OCI-LY3 (cell line): ENCODE results near the gene LYPLA2.

Experiments used
- EZH2phosphoT487 ChIP-seq: fragments of 200-600 bp; shearing (Covaris generic); IDR thresholded peaks from 2 replicates; pipeline ENCODE4 v1.6.1; 2018; ENCODE audit warnings: antibody characterized with exemption, mixed run types, low read depth
- TF ChIP-seq, protein P1 (sequence below): fragments of 200-600, 300-600 bp; sonication (generic); IDR thresholded peaks from 2 replicates; pipeline ENCODE4 v1.5.1; 2014; ENCODE audit warnings: antibody characterized with exemption, low read length, low read depth

DNA sequence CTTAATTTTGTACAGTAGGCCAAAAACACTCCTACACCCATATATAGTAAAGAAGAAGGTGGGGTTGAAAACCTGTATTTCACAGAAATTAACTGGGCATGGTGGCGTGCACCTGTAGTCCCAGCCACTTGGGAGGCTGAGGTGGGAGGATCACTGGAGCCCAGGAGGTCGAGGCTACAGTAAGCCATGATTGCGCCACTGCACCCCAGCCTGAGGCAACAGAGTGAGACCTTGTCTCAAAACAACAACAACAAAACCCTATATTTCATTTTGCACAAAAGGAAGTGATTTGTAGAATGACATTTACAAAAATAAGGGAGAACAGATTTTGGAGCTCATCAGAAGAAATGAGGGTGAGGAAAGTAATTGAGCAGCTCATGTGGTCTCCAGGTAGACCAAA, 2.2 kb upstream of the LYPLA2 start:
- TF ChIP-seq, protein P1, sequence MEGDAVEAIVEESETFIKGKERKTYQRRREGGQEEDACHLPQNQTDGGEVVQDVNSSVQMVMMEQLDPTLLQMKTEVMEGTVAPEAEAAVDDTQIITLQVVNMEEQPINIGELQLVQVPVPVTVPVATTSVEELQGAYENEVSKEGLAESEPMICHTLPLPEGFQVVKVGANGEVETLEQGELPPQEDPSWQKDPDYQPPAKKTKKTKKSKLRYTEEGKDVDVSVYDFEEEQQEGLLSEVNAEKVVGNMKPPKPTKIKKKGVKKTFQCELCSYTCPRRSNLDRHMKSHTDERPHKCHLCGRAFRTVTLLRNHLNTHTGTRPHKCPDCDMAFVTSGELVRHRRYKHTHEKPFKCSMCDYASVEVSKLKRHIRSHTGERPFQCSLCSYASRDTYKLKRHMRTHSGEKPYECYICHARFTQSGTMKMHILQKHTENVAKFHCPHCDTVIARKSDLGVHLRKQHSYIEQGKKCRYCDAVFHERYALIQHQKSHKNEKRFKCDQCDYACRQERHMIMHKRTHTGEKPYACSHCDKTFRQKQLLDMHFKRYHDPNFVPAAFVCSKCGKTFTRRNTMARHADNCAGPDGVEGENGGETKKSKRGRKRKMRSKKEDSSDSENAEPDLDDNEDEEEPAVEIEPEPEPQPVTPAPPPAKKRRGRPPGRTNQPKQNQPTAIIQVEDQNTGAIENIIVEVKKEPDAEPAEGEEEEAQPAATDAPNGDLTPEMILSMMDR: no peak
- no peak for TF ChIP-seq EZH2phosphoT487
